Endothelial cell of umbilical vein (primary cell): Measurements from ENCODE around the gene CD58. TPM values are rescaled to one million over a fixed set of nuclear protein-coding genes. Genes with fewer than 3 reads are reported as not detected.

ENCODE experiments used
- BruUV-seq: library from RNA; stranded (reverse); fragments of 400-500 nt; replicated peaks from 2 replicates; lab custom pipeline; 2021; lab: Mats Ljungman, UMichigan
- CTCF ChIA-PET: fragments of 300-600, 350-600 bp; sonication (Branson Sonifier 250); formaldehyde crosslinking; loops from one replicate; lab custom pipeline; 2021; ENCODE audit warnings: antibody characterized with exemption, inconsistent platforms; lab: Charles Lee
- POLR2A ChIA-PET: fragments of 300-600, 350-600 bp; sonication (Branson Sonifier 250); formaldehyde crosslinking; loops from one replicate; lab custom pipeline; 2021; ENCODE audit warnings: antibody characterized with exemption, inconsistent platforms; lab: Charles Lee
- DNase-seq: peaks from one replicate; pipeline ENCODE4 v3.0.0-alpha.2; 2011; ENCODE audit warnings: low read depth, low spot score
- FAIRE-seq: peaks from 2 replicates; lab custom pipeline; 2011; peaks lifted over from hg19 to GRCh38; lab: Jason Lieb, UNC
- H2AFZ ChIP-seq: 2 replicates; pipeline ENCODE4 v1.6.0; 2012; ENCODE audit warnings: low read depth, low read length, control low read depth, inconsistent platforms
- H3K27ac ChIP-seq: 2 replicates; pipeline ENCODE4 v1.5.1; 2011; ENCODE audit warnings: low read depth, mild to moderate bottlenecking, control low read depth, low read length, moderate library complexity; ENCODE audit not compliant: insufficient read depth
- H3K27me3 ChIP-seq, 2 experiments: 2 replicates each; pipeline versions ENCODE4 v1.6.0 to v1.6.1; 2011; ENCODE audit warnings: low read length in 2 of 2, mixed read lengths in 1 of 2; ENCODE audit not compliant: control insufficient read depth in 2 of 2, insufficient read depth in 2 of 2
- H3K36me3 ChIP-seq, 2 experiments: 2 replicates in 1 of 2; 3 replicates in 1 of 2; pipeline ENCODE4 v1.5.1; 2011; ENCODE audit warnings: low read length in 2 of 2, mild to moderate bottlenecking in 1 of 2, moderate library complexity in 1 of 2; ENCODE audit not compliant: control insufficient read depth in 2 of 2, insufficient read depth in 2 of 2; ENCODE audit errors: extremely low read depth in 1 of 2
- H3K4me1 ChIP-seq: 3 replicates; pipeline ENCODE4 v1.5.1; 2011; ENCODE audit warnings: mild to moderate bottlenecking, low read length; ENCODE audit not compliant: control insufficient read depth, insufficient read depth; ENCODE audit errors: extremely low read depth
- H3K4me2 ChIP-seq: 2 replicates; pipeline ENCODE4 v1.6.1; 2011; ENCODE audit warnings: low read length, control low read depth, mixed read lengths; ENCODE audit not compliant: insufficient read depth
- H3K4me3 ChIP-seq, 3 experiments: fragments of 200-600 bp in 1 of 3; sonication (generic), shearing (Covaris generic) in 1 of 3; replicated peaks in 1 of 3; 2 replicates each; pipeline ENCODE4 v1.5.1; 2011 to 2016; ENCODE audit warnings: control low read depth in 3 of 3, low read length in 3 of 3, mild to moderate bottlenecking in 2 of 3, inconsistent platforms in 1 of 3, low read depth in 1 of 3, moderate library complexity in 1 of 3; ENCODE audit not compliant: insufficient read depth in 1 of 3
- H3K79me2 ChIP-seq: 2 replicates; pipeline ENCODE4 v1.6.0; 2012; ENCODE audit warnings: low read length, inconsistent platforms; ENCODE audit not compliant: control insufficient read depth, insufficient read depth
- H3K9ac ChIP-seq: replicated peaks from 2 replicates; pipeline ENCODE3; 2011; ENCODE audit warnings: low read length, control low read depth; ENCODE audit not compliant: insufficient read depth; ENCODE audit errors: extremely low read depth
- H3K9me1 ChIP-seq: replicated peaks from 3 replicates; pipeline ENCODE4 v1.6.0; 2011; ENCODE audit warnings: mild to moderate bottlenecking, low read length; ENCODE audit not compliant: control insufficient read depth, insufficient read depth; ENCODE audit errors: extremely low read depth
- H3K9me3 ChIP-seq: replicated peaks from 2 replicates; pipeline ENCODE4 v1.5.1; 2012; ENCODE audit warnings: low read length, inconsistent platforms; ENCODE audit not compliant: control insufficient read depth, insufficient read depth
- H4K20me1 ChIP-seq: replicated peaks from 2 replicates; pipeline ENCODE3; 2011; ENCODE audit warnings: mild to moderate bottlenecking, low read length; ENCODE audit not compliant: control insufficient read depth, insufficient read depth; ENCODE audit errors: extremely low read depth
- CTCF ChIP-seq, 2 donors: IDR thresholded peaks; 1 replicate in 1 of 2; 2 replicates in 1 of 2; pipeline ENCODE4 v1.5.1; 2011; ENCODE audit warnings: low read length in 2 of 2, mild to moderate bottlenecking in 2 of 2, moderate library complexity in 2 of 2, control low read depth in 1 of 2, inconsistent platforms in 1 of 2, low read depth in 1 of 2; ENCODE audit not compliant: insufficient read depth in 1 of 2; ENCODE audit errors: extremely low read depth in 1 of 2
- EZH2 ChIP-seq: IDR thresholded peaks from 2 replicates; pipeline ENCODE4 v1.6.1; 2012; ENCODE audit warnings: borderline replicate concordance, low read depth, mild to moderate bottlenecking, moderate library complexity, low read length, inconsistent platforms; ENCODE audit not compliant: severe bottlenecking
- FOS ChIP-seq: IDR thresholded peaks from 2 replicates; pipeline ENCODE4 v1.6.1; 2011; ENCODE audit warnings: mild to moderate bottlenecking, low read length, moderate library complexity, borderline replicate concordance; ENCODE audit not compliant: insufficient read depth
- GATA2 ChIP-seq: IDR thresholded peaks from 2 replicates; pipeline ENCODE4 v1.7.0; 2011; ENCODE audit warnings: low read depth, mild to moderate bottlenecking, moderate library complexity, mixed read lengths, low read length; ENCODE audit not compliant: insufficient read length, insufficient read depth
- JUN ChIP-seq: IDR thresholded peaks from 2 replicates; pipeline ENCODE4 v1.6.1; 2011; ENCODE audit warnings: borderline replicate concordance, low read depth; ENCODE audit not compliant: insufficient read length, insufficient read depth
- MYC ChIP-seq: IDR thresholded peaks from one replicate; pipeline ENCODE4 v1.6.1; 2011; ENCODE audit warnings: mild to moderate bottlenecking, low read depth, low read length
- POLR2A ChIP-seq: IDR thresholded peaks from 2 replicates; pipeline ENCODE4 v1.6.1; 2012; ENCODE audit warnings: low read depth, mild to moderate bottlenecking, control low read depth, low read length
- POLR2AphosphoS5 ChIP-seq: IDR thresholded peaks from 2 replicates; pipeline ENCODE4 v1.6.1; 2012; ENCODE audit warnings: low read depth, mild to moderate bottlenecking, control low read depth, low read length, moderate library complexity; ENCODE audit not compliant: insufficient read depth
- dilution Hi-C: fragments of 300-500 bp; cut with MboI; formaldehyde crosslinking; loops from one replicate; pipeline ENCODE4 v1.15.0; 2019; ENCODE audit warnings: low sequenced_read_pairs; ENCODE audit not compliant: extremely low pct_ligation_motif_present
- intact Hi-C: fragments of 100-400 bp; cut with micrococcal nuclease; formaldehyde crosslinking; loops from one replicate; pipeline ENCODE4 v1.10.0; 2022
- polyA plus RNA-seq, 4 experiments: library from polyadenylated mRNA; depleted of rRNA in 3 of 4; stranded (reverse) in 3 of 4; unstranded in 1 of 4; fragments of >200 nt; gene quantifications; 2 replicates each; pipeline versions ENCODE4 v1.2.1 to v1.2.3, GENCODE V29; 2011 to 2012; ENCODE audit warnings: missing spikeins in 1 of 4
- total RNA-seq: library from RNA; stranded (reverse); gene quantifications from 2 replicates; pipeline ENCODE4 v1.2.3, GENCODE V29; 2021

Gene CD58
- total and polyA plus RNA-seq, 2 donors (not counting 3 experiments of a cell fraction or from before 2014, with no cell fraction given): 9.8 to 12.7 TPM

GRCh38 chr1:116546354-116546977, 24.4 kb downstream of the CD58 start:
- dilution Hi-C loops: no loop called here
- Histone ChIP-seq H2AFZ (no peak overlapping the region), H3K27ac (no peak overlapping the region), H4K20me1 (no peaks in the 10 kb centered on the region), H3K36me3 (no peaks in the 10 kb centered on the region), H3K4me2 (no peak overlapping the region), H3K27me3 (no peaks in the 10 kb centered on the region), H3K79me2 (no peaks in the 10 kb centered on the region), H3K4me3 (no peak overlapping the region), H3K9me1 (no peaks in the 10 kb centered on the region), H3K4me1 (no peaks in the 10 kb centered on the region), H3K9ac (no peak overlapping the region), H3K9me3 (no peaks in the 10 kb centered on the region)
- intact Hi-C loops: no loop called here
- TF ChIP-seq GATA2 (no peak), FOS (no peak), MYC (no peak), POLR2A (no peak)
- CTCF ChIA-PET: no interaction called here
- no TSS peak for BruUV-seq
- DNase-seq (no peak), FAIRE-seq (no peak)
- POLR2A ChIA-PET: no interaction called here

DNA sequence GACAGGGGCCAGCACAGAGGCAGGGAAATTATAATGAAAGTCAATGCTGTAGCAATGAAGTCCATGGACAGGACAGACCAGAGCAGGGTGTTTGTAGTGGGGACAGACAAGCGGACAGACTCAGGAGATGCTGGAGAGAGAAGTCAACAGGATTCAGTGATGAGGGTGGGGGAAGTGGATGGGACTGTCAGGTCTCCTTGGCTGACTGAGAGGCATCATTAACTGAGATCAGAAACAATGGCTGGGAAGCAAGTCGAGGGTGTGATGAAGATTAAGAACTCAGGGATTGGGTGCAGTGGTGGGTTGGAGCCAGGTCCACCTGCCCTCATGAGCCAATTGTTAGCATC, 25.5 kb downstream of the CD58 start:
- Histone ChIP-seq H3K4me1 (no peaks in the 10 kb centered on the region), H3K4me3 (no peak overlapping the region), H3K9ac (no peak overlapping the region), H4K20me1 (no peaks in the 10 kb centered on the region), H3K36me3 (no peaks in the 10 kb centered on the region), H2AFZ (no peak overlapping the region), H3K4me2 (no peak overlapping the region), H3K79me2 (no peaks in the 10 kb centered on the region), H3K27me3 (no peaks in the 10 kb centered on the region), H3K27ac (no peak overlapping the region), H3K9me1 (no peaks in the 10 kb centered on the region), H3K9me3 (no peaks in the 10 kb centered on the region)
- no TSS peak for BruUV-seq
- intact Hi-C loops: no loop called here
- dilution Hi-C loops: no loop called here
- CTCF ChIA-PET: no interaction called here
- no peak for TF ChIP-seq EZH2
- no peak for TF ChIP-seq JUN
- no peak for TF ChIP-seq POLR2A
- TF ChIP-seq FOS: no peak
- TF ChIP-seq POLR2AphosphoS5: no peak
- no peak for TF ChIP-seq CTCF (IDR thresholded peaks at IDR 0.05; ENCODE audit: extremely low read depth in 1 of 2, insufficient read depth in 1 of 2, low read depth in 1 of 2, low read length in 2 of 2)
- TF ChIP-seq MYC: no peak
- DNase-seq (no peak), FAIRE-seq (no peak)
- POLR2A ChIA-PET: no interaction called here
